Measurements from ENCODE around the gene BCL11A.

Gene BCL11A

GRCh38 chr2:60553495-60554073, at the start of gene BCL11A:
Gene BCL11A (minus strand): TSS chr2:60553654. CDS start chr2:60553270, 384 bp downstream.
- DNase-seq: peak; percentile 78

- DNase-seq: no peak
Measured at GRCh38 chr2:60602828-60603532, 49.5 kb upstream of the BCL11A start.

- DNase-seq: no peak
Measured at GRCh38 chr2:60602388-60602787, 48.9 kb upstream of the BCL11A start.

- no peak for DNase-seq
Measured at GRCh38 chr2:60598271-60598670, 44.8 kb upstream of the BCL11A start.

DNA sequence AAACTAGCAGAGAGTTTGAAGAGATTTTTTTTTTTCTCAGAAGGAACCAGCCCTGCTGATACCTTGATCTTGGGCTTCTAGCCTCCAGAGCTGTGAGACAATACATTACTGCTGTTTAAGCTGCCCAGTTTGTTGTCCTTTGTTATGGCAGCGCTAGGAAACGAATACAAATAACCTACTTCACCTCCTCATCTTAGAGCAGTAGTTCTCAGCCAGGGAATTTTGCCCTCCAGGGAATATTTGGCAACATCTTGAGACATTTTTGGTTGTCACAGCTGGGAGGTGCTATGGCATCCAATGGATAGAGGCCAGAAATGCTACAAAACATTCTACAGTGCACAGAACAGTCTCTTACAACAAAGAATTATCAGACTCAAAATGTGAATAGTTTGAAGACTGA, 43.9 kb upstream of the BCL11A start:
- no peak for DNase-seq

GRCh38 chr2:60596411-60596810, 43.0 kb upstream of the BCL11A start:
- no peak for DNase-seq

DNA sequence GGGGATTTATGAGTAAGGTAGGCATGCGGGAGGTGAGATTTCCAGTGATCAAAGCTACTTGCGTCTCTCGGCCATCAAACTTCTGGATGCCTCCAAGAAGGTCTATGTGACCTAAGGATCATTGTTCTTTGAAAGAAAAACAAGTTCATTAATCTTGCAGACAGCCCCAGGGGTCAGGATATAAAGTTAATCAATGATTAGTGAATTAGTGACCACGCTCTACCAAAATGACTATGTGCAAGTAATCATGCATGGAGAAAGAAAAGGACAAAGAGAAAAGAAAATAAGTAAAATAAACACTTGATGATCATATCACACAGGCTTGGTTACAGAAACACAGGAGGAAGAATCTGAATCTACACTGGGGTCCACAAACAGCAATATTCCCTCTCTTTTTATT, 42.5 kb upstream of the BCL11A start:
- no peak for DNase-seq

DNA sequence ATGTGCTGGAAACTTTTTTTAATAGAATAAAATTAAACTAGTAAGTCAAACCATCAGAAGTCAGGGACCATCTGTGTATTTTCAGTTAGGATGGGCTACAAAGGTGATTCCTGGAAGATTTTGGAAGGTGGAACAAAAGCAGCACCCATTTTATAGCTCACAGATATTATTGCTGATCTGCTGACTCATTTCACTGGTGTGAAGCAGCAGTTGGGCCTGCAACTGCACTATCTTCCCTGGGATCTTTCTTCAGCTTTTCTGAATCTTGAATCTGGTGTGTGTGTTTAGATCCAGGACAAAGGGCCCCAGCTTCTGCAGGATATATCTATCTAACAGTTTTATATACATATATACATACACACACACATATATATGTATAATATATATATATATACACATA, 35.6 kb upstream of the BCL11A start:
- no peak for DNase-seq

- no peak for DNase-seq
Measured at GRCh38 chr2:60586081-60586480, 32.6 kb upstream of the BCL11A start.

DNA sequence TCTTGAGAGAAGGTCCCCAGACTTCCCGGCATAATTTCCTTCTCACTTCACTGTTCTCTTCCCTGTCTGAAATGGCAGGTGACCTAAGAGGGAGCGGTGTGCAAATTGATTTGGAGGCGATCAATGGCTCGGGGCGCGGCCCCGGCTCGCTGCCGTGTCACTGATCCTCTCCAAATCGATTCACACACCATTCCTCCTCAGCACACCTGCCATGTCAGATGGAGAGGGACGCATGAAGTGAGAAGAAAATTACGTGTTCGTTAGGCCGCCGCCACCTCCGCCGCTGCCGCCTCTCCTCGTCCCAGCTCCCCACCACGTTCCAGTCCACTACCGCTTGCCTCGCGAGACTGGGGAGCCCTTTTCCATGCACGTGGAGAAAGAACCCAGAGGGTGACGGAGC, 31.8 kb upstream of the BCL11A start:
- DNase-seq: no peak

GRCh38 chr2:60583604-60584003, 30.1 kb upstream of the BCL11A start:
- DNase-seq: no peak

- peak; percentile 68 for DNase-seq
Measured at GRCh38 chr2:60581433-60582282, 28.2 kb upstream of the BCL11A start.

DNA sequence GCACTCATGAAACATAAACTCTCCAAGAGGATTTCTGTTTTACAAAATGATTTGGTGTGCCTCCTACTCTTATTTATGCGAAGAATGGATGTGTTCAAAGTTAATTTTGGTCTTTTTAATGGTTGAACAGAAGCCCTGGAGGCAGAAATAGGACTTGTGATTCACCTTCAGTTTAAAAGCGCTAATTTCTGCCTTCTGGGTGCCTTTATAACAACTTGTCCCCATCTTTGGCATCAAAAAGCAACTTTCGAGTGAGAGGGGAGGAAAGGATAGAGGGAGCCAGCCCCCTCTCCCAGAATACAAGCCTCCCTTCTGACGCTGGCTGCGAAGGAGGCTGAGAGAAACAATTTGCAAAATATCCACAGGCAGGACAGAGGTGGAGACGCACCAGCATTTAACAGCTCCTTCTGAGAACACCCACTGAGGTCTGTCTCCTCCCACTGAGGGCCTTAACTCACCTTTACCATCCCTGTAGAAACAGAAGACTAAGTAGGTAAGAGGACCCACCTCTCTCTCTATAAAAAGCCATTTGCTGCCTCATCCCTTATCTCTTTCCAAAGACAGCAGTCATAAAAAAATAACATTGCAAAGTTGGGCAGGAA, 24.3 kb upstream of the BCL11A start:
- DNase-seq: no peak

DNA sequence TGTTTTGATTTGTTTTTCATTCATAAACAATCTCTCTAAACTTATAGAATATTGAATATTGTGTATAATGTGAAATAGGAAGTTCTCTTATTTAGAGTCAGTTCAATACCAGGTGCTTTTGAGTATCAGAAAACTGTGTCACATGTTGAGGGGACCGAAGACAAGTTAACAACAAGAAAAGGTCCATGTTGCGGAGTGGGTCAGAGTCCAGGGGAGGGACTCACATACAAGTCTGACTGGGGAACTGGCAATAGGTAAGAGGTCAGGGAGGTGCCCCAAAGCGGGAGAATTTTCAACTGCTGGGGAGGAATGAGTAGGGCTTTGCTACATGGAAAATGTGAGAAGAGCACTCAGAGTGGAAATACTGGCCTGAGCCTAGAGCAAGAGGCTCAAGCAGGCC, 19.8 kb upstream of the BCL11A start:
- DNase-seq: no peak

GRCh38 chr2:60570251-60570650, 16.8 kb upstream of the BCL11A start:
- no peak for DNase-seq

DNA sequence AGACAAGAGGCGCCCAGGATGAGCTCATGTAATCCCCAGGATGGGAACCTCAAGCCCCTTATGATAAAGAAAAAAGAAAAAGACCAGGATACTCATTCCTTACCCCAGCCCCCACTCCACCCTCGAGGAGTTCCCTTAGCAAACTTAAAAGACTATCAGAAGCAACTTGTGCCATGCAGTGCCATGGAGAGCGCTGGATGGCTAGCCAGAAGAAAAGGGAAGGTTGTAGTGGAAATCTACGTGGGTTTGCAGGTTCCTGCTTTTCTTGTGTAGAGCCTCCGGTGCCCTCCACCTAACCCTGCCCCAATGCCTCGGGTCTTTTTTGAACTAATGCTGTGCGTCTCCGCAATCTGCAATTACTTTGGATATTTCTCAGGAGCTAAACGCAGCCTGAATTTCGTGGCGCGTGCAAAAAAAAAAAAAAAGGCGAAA, 16.2 kb upstream of the BCL11A start:
- no peak for DNase-seq

DNA sequence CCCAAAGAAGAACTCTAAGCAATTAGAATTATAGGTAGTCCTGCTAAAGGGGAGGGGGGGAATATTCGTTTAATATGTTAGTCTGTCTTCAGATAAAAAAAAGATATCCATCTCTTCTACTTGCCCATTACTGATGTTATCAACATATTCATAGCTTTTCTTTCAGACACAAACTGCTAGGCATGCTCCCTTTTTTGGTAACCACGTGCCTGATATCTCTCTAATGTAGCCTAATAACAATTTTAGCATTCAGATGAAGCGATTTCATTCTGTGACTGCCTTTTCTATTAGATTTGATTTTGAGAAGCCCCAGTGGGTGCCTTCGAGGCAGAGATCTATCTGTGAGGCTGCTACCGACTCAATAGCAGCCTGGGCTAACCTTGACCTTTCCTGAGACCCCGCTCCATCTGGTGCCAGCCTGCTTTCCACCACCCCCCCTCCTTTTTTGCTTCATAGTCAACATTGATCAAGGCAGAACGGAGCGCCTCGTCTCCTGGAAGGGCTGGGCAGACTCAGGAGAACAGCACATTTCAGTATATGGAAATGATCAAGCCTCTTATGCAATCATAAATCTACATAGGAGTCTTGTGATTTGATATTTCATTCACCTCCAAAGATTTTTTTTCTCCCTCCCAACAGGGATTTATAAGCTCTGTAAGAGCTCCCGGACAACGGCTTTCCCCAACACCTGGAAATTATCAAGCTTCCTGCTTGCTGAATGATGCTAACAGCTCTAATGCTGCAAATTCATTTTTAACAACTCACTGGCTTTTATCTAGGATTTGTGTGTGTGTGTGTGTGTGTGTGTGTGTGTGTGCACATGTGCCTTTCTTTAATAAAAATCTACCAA, 14.7 kb upstream of the BCL11A start:
- no peak for DNase-seq

DNA sequence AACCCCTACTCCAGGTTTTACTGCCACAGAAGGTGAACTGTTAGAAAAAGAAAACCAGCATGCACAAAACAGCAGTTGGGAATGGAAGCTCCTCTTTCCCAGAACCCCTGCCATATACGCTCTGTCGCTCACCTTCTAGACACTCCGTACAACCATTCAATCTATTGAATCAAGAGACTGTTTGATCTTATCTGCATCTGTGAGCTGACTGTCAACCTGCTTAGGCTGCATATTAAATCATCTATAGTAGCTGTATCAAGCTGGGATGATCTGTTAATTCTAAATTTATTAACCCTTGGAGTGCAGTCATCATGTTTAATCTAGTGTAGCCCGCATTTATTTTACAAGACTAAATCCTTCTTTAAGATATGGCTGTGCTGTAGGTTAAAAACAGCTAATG, 13.6 kb upstream of the BCL11A start:
- no peak for DNase-seq

- peak; percentile 46 for DNase-seq
Measured at GRCh38 chr2:60565472-60565871, 12.0 kb upstream of the BCL11A start.

- peak; percentile 18 for DNase-seq
Measured at GRCh38 chr2:60560734-60561644, 7.5 kb upstream of the BCL11A start.

GRCh38 chr2:60559880-60560279, 6.4 kb upstream of the BCL11A start:
- no peak for DNase-seq
